Ishikawa (cell line): ENCODE data around the gene ANK3.

Source experiments
- CEBPB ChIP-seq: IDR thresholded peaks from 2 replicates; pipeline ENCODE4 v1.6.1; 2012
- CREB1 ChIP-seq: IDR thresholded peaks from 2 replicates; pipeline ENCODE4 v1.6.1; 2012; ENCODE audit warnings: low read depth
- EGR1 ChIP-seq: IDR thresholded peaks from 2 replicates; pipeline ENCODE4 v1.6.1; 2012
- EP300 ChIP-seq: IDR thresholded peaks from 2 replicates; pipeline ENCODE4 v1.6.1; 2012; ENCODE audit warnings: borderline replicate concordance
- FOXM1 ChIP-seq: IDR thresholded peaks from 2 replicates; pipeline ENCODE4 v1.6.1; 2012; ENCODE audit warnings: low read depth, borderline replicate concordance
- MAX ChIP-seq: IDR thresholded peaks from 2 replicates; pipeline ENCODE4 v1.6.1; 2012
- NFIC ChIP-seq: IDR thresholded peaks from 2 replicates; pipeline ENCODE4 v1.6.1; 2012
- RAD21 ChIP-seq: IDR thresholded peaks from 2 replicates; pipeline ENCODE4 v1.6.1; 2012; ENCODE audit warnings: low read depth
- REST ChIP-seq: IDR thresholded peaks from 2 replicates; pipeline ENCODE4 v1.6.1; 2012; ENCODE audit warnings: low read depth, mild to moderate bottlenecking
- TAF1 ChIP-seq: IDR thresholded peaks from 2 replicates; pipeline ENCODE4 v1.6.1; 2012; ENCODE audit warnings: low read depth, mild to moderate bottlenecking
- TCF12 ChIP-seq: IDR thresholded peaks from 2 replicates; pipeline ENCODE4 v1.6.1; 2012; ENCODE audit warnings: low read depth
- TEAD4 ChIP-seq: IDR thresholded peaks from 2 replicates; pipeline ENCODE4 v1.6.1; 2012
- USF1 ChIP-seq: IDR thresholded peaks from 2 replicates; pipeline ENCODE4 v1.6.1; 2012
- YY1 ChIP-seq: IDR thresholded peaks from 2 replicates; pipeline ENCODE4 v1.6.1; 2012; ENCODE audit warnings: low read depth
- ZBTB7A ChIP-seq: IDR thresholded peaks from 2 replicates; pipeline ENCODE4 v1.6.1; 2012; ENCODE audit warnings: low read depth

The ANK3 gene

GRCh38 chr10:60139798-60140566 is 249.7 kb downstream of the ANK3 start:
- TF ChIP-seq RAD21 (no peak), EP300 (peak; percentile 12; the same call in 1 of the 2 replicates), TEAD4 (peak; percentile 66), REST (no peak)

GRCh38 chr10:60139290-60139689 is 250.4 kb downstream of the ANK3 start:
- TF ChIP-seq CREB1: no peak
- no peak for TF ChIP-seq NFIC
- no peak for TF ChIP-seq CEBPB
- no peak for TF ChIP-seq EP300
- TF ChIP-seq TAF1: no peak
- no peak for TF ChIP-seq USF1
- TF ChIP-seq ZBTB7A: no peak
- TF ChIP-seq TCF12: no peak
- no peak for TF ChIP-seq FOXM1
- TF ChIP-seq MAX: no peak
- TF ChIP-seq TEAD4: no peak

- TF ChIP-seq EP300 (no peak), EGR1 (no peak), RAD21 (no peak), USF1 (no peak), CEBPB (no peak), TAF1 (no peak), YY1 (no peak), ZBTB7A (no peak), REST (no peak), NFIC (no peak)
Observed at GRCh38 chr10:60138842-60139241, 250.8 kb downstream of the ANK3 start.

GRCh38 chr10:60138026-60138425 is 251.6 kb downstream of the ANK3 start:
- no peak for TF ChIP-seq EGR1
- no peak for TF ChIP-seq TAF1
- TF ChIP-seq USF1: no peak
- TF ChIP-seq MAX: no peak
- no peak for TF ChIP-seq RAD21
- TF ChIP-seq TEAD4: no peak
- no peak for TF ChIP-seq REST
- TF ChIP-seq EP300: no peak
- no peak for TF ChIP-seq FOXM1
- TF ChIP-seq ZBTB7A: no peak
- TF ChIP-seq CREB1: no peak
- TF ChIP-seq TCF12: no peak
- no peak for TF ChIP-seq YY1
- TF ChIP-seq CEBPB: no peak
- no peak for TF ChIP-seq NFIC
